GM12878 (cell line): Measurements from ENCODE around the gene AMMECR1. TPM values are rescaled to one million over a fixed set of nuclear protein-coding genes. Genes with fewer than 3 reads are reported as not detected.

ENCODE experiments used
- ATAC-seq: fragments of 200-7000 bp; cut with Tn5 transposase; 3 replicates; pipeline ENCODE4 v1.9.1; 2020; ENCODE audit warnings: mild to moderate bottlenecking, moderate library complexity
- BruUV-seq: library from RNA; stranded (reverse); fragments of 400-500 nt; replicated peaks from 2 replicates; lab custom pipeline; 2021; lab: Mats Ljungman, UMichigan
- CTCF ChIA-PET: fragments of 300-600 bp; sonication (Branson Sonifier 250); formaldehyde crosslinking; extraction: SDS; loops from one replicate; lab custom pipeline; 2021; ENCODE audit warnings: inconsistent platforms; lab: Yijun Ruan, JAX
- POLR2A ChIA-PET: fragments of 350-600 bp; formaldehyde crosslinking; extraction: SDS; loops from one replicate; lab custom pipeline; 2021; ENCODE audit warnings: inconsistent platforms; lab: Charles Lee
- RAD21 ChIA-PET: fragments of 300-600 bp; sonication (Branson Sonifier 250); formaldehyde crosslinking; loops from one replicate; lab custom pipeline; 2023; ENCODE audit warnings: antibody characterized with exemption; ENCODE audit not compliant: unreplicated experiment; lab: Charles Lee
- SMC1A ChIA-PET: fragments of 300-600 bp; sonication (Branson Sonifier 250); formaldehyde crosslinking; loops from one replicate; lab custom pipeline; 2023; ENCODE audit not compliant: unreplicated experiment, uncharacterized antibody; lab: Charles Lee
- DNase-seq: peaks from one replicate; pipeline ENCODE4 v3.0.0-alpha.2; 2011; ENCODE audit warnings: low read depth, low spot score
- FAIRE-seq: peaks from 3 replicates; lab custom pipeline; 2011; peaks lifted over from hg19 to GRCh38; lab: Jason Lieb, UNC
- H2AFZ ChIP-seq: 2 replicates; pipeline ENCODE4 v1.6.0; 2011; ENCODE audit warnings: low read depth, low read length, control low read depth; ENCODE audit not compliant: control insufficient read depth
- H3K27ac ChIP-seq: 2 replicates; pipeline ENCODE4 v1.5.1; 2011; ENCODE audit warnings: control low read depth; ENCODE audit not compliant: control insufficient read depth, insufficient read depth
- H3K27me3 ChIP-seq, 2 experiments: replicated peaks in 1 of 2; 2 replicates each; pipeline versions ENCODE4 v1.6.0 to v1.6.1; 2011; ENCODE audit warnings: low read length in 1 of 2; ENCODE audit not compliant: control insufficient read depth in 2 of 2, insufficient read depth in 2 of 2
- H3K36me3 ChIP-seq, 2 experiments: 2 replicates each; pipeline ENCODE4 v1.5.1; 2011; ENCODE audit warnings: low read length in 1 of 2; ENCODE audit not compliant: control insufficient read depth in 2 of 2, insufficient read depth in 2 of 2
- H3K4me1 ChIP-seq: 2 replicates; pipeline ENCODE4 v1.6.1; 2011; ENCODE audit warnings: mild to moderate bottlenecking, low read length, moderate library complexity, mixed read lengths; ENCODE audit not compliant: control insufficient read depth, insufficient read depth
- H3K4me2 ChIP-seq: 2 replicates; pipeline ENCODE4 v1.6.0; 2011; ENCODE audit warnings: control low read depth; ENCODE audit not compliant: control insufficient read depth, insufficient read depth
- H3K4me3 ChIP-seq: fragments of 200-600 bp; sonication (generic); 2 replicates; pipeline ENCODE4 v1.5.1; 2016
- H3K79me2 ChIP-seq: 2 replicates; pipeline ENCODE4 v1.6.0; 2011; ENCODE audit warnings: low read length; ENCODE audit not compliant: control insufficient read depth, insufficient read depth
- H3K9ac ChIP-seq: 2 replicates; pipeline ENCODE4 v1.8.0; 2011; ENCODE audit warnings: low read length, control low read depth, mixed read lengths; ENCODE audit not compliant: control insufficient read depth, insufficient read depth
- H3K9me3 ChIP-seq: replicated peaks from 3 replicates; pipeline ENCODE4 v1.5.1; 2011; ENCODE audit warnings: mild to moderate bottlenecking, low read length; ENCODE audit not compliant: control insufficient read depth, insufficient read depth
- H4K20me1 ChIP-seq: 2 replicates; pipeline ENCODE4 v1.6.0; 2011; ENCODE audit not compliant: control insufficient read depth, insufficient read depth
- ASH2L ChIP-seq: fragments of 300-600, 200-600 bp; sonication (generic); IDR thresholded peaks from 2 replicates; pipeline ENCODE4 v1.6.1; 2017; ENCODE audit warnings: low read depth, mild to moderate bottlenecking, borderline replicate concordance
- CHD2 ChIP-seq: IDR thresholded peaks from 2 replicates; pipeline ENCODE4 v1.6.1; 2011; ENCODE audit warnings: low read depth, low read length, improper control_type of control experiment, borderline replicate concordance
- FOXM1 ChIP-seq: IDR thresholded peaks from 2 replicates; pipeline ENCODE4 v1.6.1; 2012; ENCODE audit warnings: low read depth, mild to moderate bottlenecking, inconsistent platforms, low read length, moderate library complexity
- MTA2 ChIP-seq: fragments of 450-650 bp; IDR thresholded peaks from 2 replicates; pipeline ENCODE4 v1.6.1; 2016; ENCODE audit warnings: low read depth, mild to moderate bottlenecking, moderate library complexity
- SMARCA5 ChIP-seq: fragments of 450-650 bp; IDR thresholded peaks from 2 replicates; pipeline ENCODE4 v1.6.1; 2017; ENCODE audit warnings: mild to moderate bottlenecking
- SUPT20H ChIP-seq: IDR thresholded peaks from 2 replicates; pipeline ENCODE4 v1.6.1; 2011; ENCODE audit warnings: low read depth, mild to moderate bottlenecking, low read length, moderate library complexity, borderline replicate concordance; ENCODE audit not compliant: control insufficient read depth
- TCF3 ChIP-seq: IDR thresholded peaks from 2 replicates; pipeline ENCODE4 v1.6.1; 2012; ENCODE audit warnings: low read depth, mild to moderate bottlenecking, low read length, borderline replicate concordance; ENCODE audit not compliant: insufficient read depth
- WRNIP1 ChIP-seq: IDR thresholded peaks from 2 replicates; pipeline ENCODE4 v1.6.1; 2011; ENCODE audit warnings: low read depth, low read length, improper control_type of control experiment, borderline replicate concordance
- YY1 ChIP-seq: IDR thresholded peaks from 2 replicates; pipeline ENCODE4 v1.6.1; 2011; ENCODE audit warnings: low read depth, mild to moderate bottlenecking, low read length
- WGBS: methylation state at CpG from one replicate; pipeline ENCODE4 v1.1.6; 2016; ENCODE audit warnings: low lambda C conversion rate; ENCODE audit not compliant: insufficient replicate concordance, insufficient coverage; ENCODE audit errors: missing lambda C conversion rate; 5-methylcytosine and 5-hydroxymethylcytosine counted together
- in situ Hi-C: fragments of 300-500 bp; cut with MboI; formaldehyde crosslinking; loops from 9 replicates; pipeline ENCODE4 v1.14.3; 2018; ENCODE audit warnings: mixed read lengths
- intact Hi-C: fragments of 100-400 bp; cut with micrococcal nuclease; formaldehyde crosslinking; loops from one replicate; pipeline ENCODE4 v1.14.2; 2022; ENCODE audit not compliant: unreplicated experiment
- polyA plus RNA-seq, 11 experiments: library from polyadenylated mRNA; depleted of rRNA in 4 of 11; unstranded in 6 of 11; stranded (reverse) in 5 of 11; fragments of >200 nt; fragmentation: Nextera tagmentation in 4 of 11; fragmentation: Illumina TruSeq in 1 of 11; extraction: Ambion mirVana in 4 of 11; extraction: Trizol in 1 of 11; gene quantifications; 1 replicate in 1 of 11; 2 replicates in 10 of 11; pipeline versions ENCODE4 v1.2.1 to v1.2.3, GENCODE V29; 2011 to 2016; ENCODE audit warnings: inconsistent platforms in 2 of 11, missing spikeins in 2 of 11, low read depth in 1 of 11
- total RNA-seq, 4 experiments: library from RNA; depleted of rRNA in 3 of 4; stranded (reverse); fragments of >200 nt in 3 of 4; fragmentation: Illumina TruSeq in 1 of 4; extraction: Trizol in 1 of 4; gene quantifications; 2 replicates each; pipeline versions ENCODE4 v1.2.1 to v1.2.3, GENCODE V29; 2013 to 2021
- TF ChIP-seq, protein P1 (sequence below): fragments of 450-650 bp; IDR thresholded peaks from 2 replicates; pipeline ENCODE4 v1.6.1; 2018; ENCODE audit warnings: mild to moderate bottlenecking, low read depth, moderate library complexity; ENCODE audit not compliant: partially characterized antibody
- TF ChIP-seq, protein P2 (sequence below): fragments of 450-650 bp; IDR thresholded peaks from 2 replicates; pipeline ENCODE4 v1.6.1; 2017; ENCODE audit warnings: mild to moderate bottlenecking, moderate library complexity
- TF ChIP-seq, protein P3 (sequence below): IDR thresholded peaks from 2 replicates; pipeline ENCODE4 v1.6.1; 2011; ENCODE audit warnings: low read depth, mild to moderate bottlenecking, low read length, moderate library complexity, borderline replicate concordance; ENCODE audit errors: extremely low read depth
- TF ChIP-seq, protein P4 (sequence below): IDR thresholded peaks from 2 replicates; pipeline ENCODE4 v1.6.1; 2011; ENCODE audit warnings: borderline replicate concordance, low read depth, mild to moderate bottlenecking, moderate library complexity, mixed read lengths, low read length; ENCODE audit not compliant: insufficient read depth; ENCODE audit errors: extremely low read length

The AMMECR1 gene
- total and polyA plus RNA-seq, 10 of the 15 experiments (the other 5 are each of a cell fraction or from before 2014, with no cell fraction given) = 4.9 to 25.6 (median 10.7) TPM

DNA sequence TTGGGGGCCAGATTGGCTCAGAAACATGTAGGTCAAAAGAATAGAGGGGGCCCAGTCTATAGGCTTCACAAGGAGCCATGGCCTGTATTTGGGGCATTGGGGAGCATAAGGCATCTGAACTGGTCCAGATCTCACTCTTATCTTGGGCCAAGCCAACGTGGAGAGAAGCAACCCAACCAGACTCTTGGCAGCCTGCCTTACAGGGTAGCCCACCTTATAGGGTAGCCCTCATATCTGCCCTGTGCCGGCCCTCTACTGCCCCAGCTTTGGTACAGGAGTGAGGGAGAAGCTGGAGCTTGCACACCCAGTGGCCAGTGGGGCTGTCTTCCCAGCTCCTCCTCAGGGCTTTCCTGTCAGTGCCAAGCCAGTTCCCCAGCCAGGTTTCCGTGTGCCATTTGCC is 142.2 kb downstream of the AMMECR1 start (continued):
- TF ChIP-seq TCF3 (no peak), YY1 (no peak), ASH2L (no peak)

DNA sequence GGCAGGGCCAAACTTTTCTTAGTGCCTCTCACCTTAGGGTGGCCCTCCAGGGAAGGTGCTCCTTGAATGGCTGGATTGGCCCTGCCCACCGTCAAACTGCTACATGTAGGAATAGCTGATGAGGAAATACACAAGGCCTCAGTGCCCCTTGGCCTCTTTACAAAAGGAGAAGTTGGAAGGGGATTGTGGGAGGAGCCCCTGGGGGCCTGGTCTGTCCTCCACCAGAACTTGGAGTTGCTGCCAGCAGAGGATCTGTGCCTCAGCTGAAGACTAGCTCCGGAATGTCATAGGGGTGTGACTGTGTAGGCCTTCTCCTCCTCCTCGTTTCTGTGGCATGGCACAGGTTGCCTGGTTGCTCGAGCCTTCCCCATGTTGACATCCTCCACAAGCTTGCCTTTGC is 142.7 kb downstream of the AMMECR1 start:
- 46% methylated on average over 4 of the region's 4 CpGs for WGBS
- TF ChIP-seq MTA2 = no peak
- TF ChIP-seq SMARCA5 = no peak
- no peak for TF ChIP-seq FOXM1
- no peak for TF ChIP-seq SUPT20H
- no peak for TF ChIP-seq WRNIP1
- TF ChIP-seq, protein P1, sequence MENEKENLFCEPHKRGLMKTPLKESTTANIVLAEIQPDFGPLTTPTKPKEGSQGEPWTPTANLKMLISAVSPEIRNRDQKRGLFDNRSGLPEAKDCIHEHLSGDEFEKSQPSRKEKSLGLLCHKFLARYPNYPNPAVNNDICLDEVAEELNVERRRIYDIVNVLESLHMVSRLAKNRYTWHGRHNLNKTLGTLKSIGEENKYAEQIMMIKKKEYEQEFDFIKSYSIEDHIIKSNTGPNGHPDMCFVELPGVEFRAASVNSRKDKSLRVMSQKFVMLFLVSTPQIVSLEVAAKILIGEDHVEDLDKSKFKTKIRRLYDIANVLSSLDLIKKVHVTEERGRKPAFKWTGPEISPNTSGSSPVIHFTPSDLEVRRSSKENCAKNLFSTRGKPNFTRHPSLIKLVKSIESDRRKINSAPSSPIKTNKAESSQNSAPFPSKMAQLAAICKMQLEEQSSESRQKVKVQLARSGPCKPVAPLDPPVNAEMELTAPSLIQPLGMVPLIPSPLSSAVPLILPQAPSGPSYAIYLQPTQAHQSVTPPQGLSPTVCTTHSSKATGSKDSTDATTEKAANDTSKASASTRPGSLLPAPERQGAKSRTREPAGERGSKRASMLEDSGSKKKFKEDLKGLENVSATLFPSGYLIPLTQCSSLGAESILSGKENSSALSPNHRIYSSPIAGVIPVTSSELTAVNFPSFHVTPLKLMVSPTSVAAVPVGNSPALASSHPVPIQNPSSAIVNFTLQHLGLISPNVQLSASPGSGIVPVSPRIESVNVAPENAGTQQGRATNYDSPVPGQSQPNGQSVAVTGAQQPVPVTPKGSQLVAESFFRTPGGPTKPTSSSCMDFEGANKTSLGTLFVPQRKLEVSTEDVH = no peak
- TF ChIP-seq, protein P2, sequence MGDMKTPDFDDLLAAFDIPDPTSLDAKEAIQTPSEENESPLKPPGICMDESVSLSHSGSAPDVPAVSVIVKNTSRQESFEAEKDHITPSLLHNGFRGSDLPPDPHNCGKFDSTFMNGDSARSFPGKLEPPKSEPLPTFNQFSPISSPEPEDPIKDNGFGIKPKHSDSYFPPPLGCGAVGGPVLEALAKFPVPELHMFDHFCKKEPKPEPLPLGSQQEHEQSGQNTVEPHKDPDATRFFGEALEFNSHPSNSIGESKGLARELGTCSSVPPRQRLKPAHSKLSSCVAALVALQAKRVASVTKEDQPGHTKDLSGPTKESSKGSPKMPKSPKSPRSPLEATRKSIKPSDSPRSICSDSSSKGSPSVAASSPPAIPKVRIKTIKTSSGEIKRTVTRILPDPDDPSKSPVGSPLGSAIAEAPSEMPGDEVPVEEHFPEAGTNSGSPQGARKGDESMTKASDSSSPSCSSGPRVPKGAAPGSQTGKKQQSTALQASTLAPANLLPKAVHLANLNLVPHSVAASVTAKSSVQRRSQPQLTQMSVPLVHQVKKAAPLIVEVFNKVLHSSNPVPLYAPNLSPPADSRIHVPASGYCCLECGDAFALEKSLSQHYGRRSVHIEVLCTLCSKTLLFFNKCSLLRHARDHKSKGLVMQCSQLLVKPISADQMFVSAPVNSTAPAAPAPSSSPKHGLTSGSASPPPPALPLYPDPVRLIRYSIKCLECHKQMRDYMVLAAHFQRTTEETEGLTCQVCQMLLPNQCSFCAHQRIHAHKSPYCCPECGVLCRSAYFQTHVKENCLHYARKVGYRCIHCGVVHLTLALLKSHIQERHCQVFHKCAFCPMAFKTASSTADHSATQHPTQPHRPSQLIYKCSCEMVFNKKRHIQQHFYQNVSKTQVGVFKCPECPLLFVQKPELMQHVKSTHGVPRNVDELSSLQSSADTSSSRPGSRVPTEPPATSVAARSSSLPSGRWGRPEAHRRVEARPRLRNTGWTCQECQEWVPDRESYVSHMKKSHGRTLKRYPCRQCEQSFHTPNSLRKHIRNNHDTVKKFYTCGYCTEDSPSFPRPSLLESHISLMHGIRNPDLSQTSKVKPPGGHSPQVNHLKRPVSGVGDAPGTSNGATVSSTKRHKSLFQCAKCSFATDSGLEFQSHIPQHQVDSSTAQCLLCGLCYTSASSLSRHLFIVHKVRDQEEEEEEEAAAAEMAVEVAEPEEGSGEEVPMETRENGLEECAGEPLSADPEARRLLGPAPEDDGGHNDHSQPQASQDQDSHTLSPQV = no peak
- TF ChIP-seq, protein P3, sequence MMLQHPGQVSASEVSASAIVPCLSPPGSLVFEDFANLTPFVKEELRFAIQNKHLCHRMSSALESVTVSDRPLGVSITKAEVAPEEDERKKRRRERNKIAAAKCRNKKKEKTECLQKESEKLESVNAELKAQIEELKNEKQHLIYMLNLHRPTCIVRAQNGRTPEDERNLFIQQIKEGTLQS = no peak
- TF ChIP-seq, protein P4, sequence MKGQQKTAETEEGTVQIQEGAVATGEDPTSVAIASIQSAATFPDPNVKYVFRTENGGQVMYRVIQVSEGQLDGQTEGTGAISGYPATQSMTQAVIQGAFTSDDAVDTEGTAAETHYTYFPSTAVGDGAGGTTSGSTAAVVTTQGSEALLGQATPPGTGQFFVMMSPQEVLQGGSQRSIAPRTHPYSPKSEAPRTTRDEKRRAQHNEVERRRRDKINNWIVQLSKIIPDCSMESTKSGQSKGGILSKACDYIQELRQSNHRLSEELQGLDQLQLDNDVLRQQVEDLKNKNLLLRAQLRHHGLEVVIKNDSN = no peak
- TF ChIP-seq CHD2 = no peak

More for the DNA sequence above, 142.7 kb downstream of the AMMECR1 start:
- FAIRE-seq (no peak), DNase-seq (no peak), ATAC-seq (no peak)
- Histone ChIP-seq H3K9me3 (no peaks in the 10 kb centered on the region), H3K36me3 (no peaks in the 10 kb centered on the region; a peak in 2 of 4 replicates), H3K4me2 (no peak overlapping the region), H4K20me1 (no peaks in the 10 kb centered on the region), H2AFZ (no peak overlapping the region), H3K4me1 (peaks cover 10% of the 10 kb centered on the region), H3K27me3 (no peaks in the 10 kb centered on the region), H3K79me2 (no peaks in the 10 kb centered on the region), H3K27ac (no peak overlapping the region), H3K9ac (no peak overlapping the region), H3K4me3 (no peak overlapping the region)
- in situ Hi-C loops = no loop called here
- POLR2A ChIA-PET = no interaction called here
- BruUV-seq = no TSS peak
- RAD21 ChIA-PET = interaction anchor here (0.6 kb wide), 1 partner anchor 272 kb away, joined by 4 read pairs; no protein-coding TSS in a partner anchor
- intact Hi-C loops = no loop called here
- CTCF ChIA-PET = interaction anchor here (1.1 to 23.7 kb wide), 5 partner anchors 9 to 236 kb away, joined by 3 to 792 read pairs (median 3); no protein-coding TSS in a partner anchor
- SMC1A ChIA-PET = interaction anchor here (1.2 kb wide), 1 partner anchor 141 kb away, joined by 6 read pairs; no protein-coding TSS in a partner anchor
